ENCODE data around the gene GCK. TPM values are rescaled to one million over a fixed set of nuclear protein-coding genes. Genes with fewer than 3 reads are reported as not detected.

Gene GCK
- polyA plus RNA-seq, 1 experiment = 0.35 TPM

- DNase-seq (ENCODE audit: low read depth, low spot score) = no peak
- ChIA-PET POLR2A (interaction anchor here (1.0 kb wide), 1 partner anchor 73 kb away, joined by 3 read pairs; the partner anchor contains the start of gene POLD2), CTCF (interaction anchor here (0.8 to 5.0 kb wide), 11 partner anchors 11 to 176 kb away, joined by 3 to 39 read pairs (median 5); partner anchors contain the start of gene POLD2)
- Histone ChIP-seq H3K27ac (ENCODE audit: low read depth, low read length) (no peak overlapping the region), H3K4me3 (ENCODE audit: low read depth, low read length) (no peak overlapping the region), H3K9me3 (ENCODE audit: control insufficient read depth, insufficient read depth, low read length) (peaks cover 3% of the 10 kb centered on the region; the same call in 1 of the 2 replicates), H3K27me3 (ENCODE audit: control insufficient read depth, insufficient read depth, low read length) (peaks cover 14% of the 10 kb centered on the region)
- TF ChIP-seq, protein P1, sequence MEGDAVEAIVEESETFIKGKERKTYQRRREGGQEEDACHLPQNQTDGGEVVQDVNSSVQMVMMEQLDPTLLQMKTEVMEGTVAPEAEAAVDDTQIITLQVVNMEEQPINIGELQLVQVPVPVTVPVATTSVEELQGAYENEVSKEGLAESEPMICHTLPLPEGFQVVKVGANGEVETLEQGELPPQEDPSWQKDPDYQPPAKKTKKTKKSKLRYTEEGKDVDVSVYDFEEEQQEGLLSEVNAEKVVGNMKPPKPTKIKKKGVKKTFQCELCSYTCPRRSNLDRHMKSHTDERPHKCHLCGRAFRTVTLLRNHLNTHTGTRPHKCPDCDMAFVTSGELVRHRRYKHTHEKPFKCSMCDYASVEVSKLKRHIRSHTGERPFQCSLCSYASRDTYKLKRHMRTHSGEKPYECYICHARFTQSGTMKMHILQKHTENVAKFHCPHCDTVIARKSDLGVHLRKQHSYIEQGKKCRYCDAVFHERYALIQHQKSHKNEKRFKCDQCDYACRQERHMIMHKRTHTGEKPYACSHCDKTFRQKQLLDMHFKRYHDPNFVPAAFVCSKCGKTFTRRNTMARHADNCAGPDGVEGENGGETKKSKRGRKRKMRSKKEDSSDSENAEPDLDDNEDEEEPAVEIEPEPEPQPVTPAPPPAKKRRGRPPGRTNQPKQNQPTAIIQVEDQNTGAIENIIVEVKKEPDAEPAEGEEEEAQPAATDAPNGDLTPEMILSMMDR (IDR thresholded peaks at IDR 0.05; ENCODE audit: low read depth, low read length) = peak; percentile 92
These were observed 7.2 kb upstream of the GCK start for GRCh38 chr7:44196450-44196872.

GRCh38 chr7:44195889-44196288, 6.7 kb upstream of the GCK start:
- Histone ChIP-seq H3K27ac (ENCODE audit: low read depth, low read length) (no peak overlapping the region), H3K4me3 (ENCODE audit: low read depth, low read length) (no peak overlapping the region), H3K27me3 (ENCODE audit: control insufficient read depth, insufficient read depth, low read length) (peaks cover 14% of the 10 kb centered on the region), H3K9me3 (ENCODE audit: control insufficient read depth, insufficient read depth, low read length) (peaks cover 3% of the 10 kb centered on the region; the same call in 1 of the 2 replicates)
- TF ChIP-seq, protein P1 (IDR thresholded peaks at IDR 0.05; ENCODE audit: low read depth, low read length) = no peak
- DNase-seq (ENCODE audit: low read depth, low spot score) = no peak
- ChIA-PET POLR2A (interaction anchor here (0.7 to 1.0 kb wide), 2 partner anchors 73 to 123 kb away, joined by 3 read pairs; partner anchors contain the start of gene POLD2), CTCF (interaction anchor here (0.8 to 5.0 kb wide), 8 partner anchors 10 to 176 kb away, joined by 3 to 39 read pairs (median 8); partner anchors contain the start of gene POLD2)

DNA sequence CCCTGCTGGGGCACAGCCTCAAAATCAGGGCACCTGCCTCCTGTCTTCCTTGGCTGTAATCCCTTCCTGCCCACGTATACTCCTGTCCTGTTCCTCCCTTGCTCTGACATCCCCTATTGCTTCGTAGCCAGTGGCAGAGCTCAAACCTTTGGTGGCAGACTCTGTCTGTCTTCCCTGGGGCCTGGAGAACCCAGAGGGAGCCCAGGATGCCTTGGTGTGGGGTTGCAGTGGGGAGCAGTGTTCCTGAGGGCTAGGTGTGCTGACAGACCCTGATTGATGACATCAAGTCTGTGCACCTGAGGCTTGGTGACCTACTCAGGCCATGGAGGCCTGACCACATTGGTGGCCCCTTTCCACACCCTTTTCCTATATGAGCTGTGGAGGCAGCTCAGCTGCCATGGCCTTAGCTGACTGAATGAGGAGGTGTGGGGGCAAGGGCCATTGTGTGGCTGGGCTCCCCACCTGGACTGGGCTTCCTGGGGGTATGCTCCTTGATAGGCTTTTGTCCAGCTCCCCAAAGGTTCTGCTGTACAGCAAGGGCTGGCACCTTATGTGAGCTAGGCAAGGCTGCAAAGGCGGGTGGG, 5.4 kb upstream of the GCK start:
- TF ChIP-seq, protein P1 (IDR thresholded peaks at IDR 0.05; ENCODE audit: low read depth, low read length) = no peak
- CTCF ChIA-PET = interaction anchor here (0.9 to 5.0 kb wide), 4 partner anchors 13 to 123 kb away, joined by 3 to 39 read pairs (median 6); partner anchors contain the start of gene POLD2
- peaks cover 3% of the 10 kb centered on the region; the same call in 1 of the 2 replicates for H3K9me3 ChIP-seq (ENCODE audit: control insufficient read depth, insufficient read depth, low read length)
- H3K27ac ChIP-seq (ENCODE audit: low read depth, low read length) = no peak overlapping the region
- H3K27me3 ChIP-seq (ENCODE audit: control insufficient read depth, insufficient read depth, low read length) = peaks cover 16% of the 10 kb centered on the region
- POLR2A ChIA-PET = no interaction called here
- no peak for DNase-seq (ENCODE audit: low read depth, low spot score)
- H3K4me3 ChIP-seq (ENCODE audit: low read depth, low read length) = no peak overlapping the region

DNA sequence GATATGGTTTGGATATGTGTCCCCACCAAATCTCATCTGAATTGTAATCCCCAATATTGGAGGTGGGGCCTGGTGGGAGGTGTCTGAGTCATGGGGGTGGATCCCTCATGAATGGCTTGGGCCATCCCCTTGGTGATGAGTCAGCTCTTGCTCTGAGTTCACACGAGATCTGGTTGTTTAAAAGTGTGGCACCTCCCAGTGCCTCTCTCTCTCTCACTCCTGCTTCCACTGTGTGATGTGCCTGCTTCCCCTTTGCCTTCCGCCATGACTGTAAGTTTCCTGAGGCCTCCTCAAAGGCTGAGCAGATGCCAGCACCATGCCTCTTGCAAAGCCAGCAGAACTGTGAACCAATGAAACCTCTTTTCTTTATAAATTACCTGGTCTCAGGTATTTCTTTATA, 4.8 kb upstream of the GCK start:
- Histone ChIP-seq H3K27ac (ENCODE audit: low read depth, low read length) (no peak overlapping the region), H3K27me3 (ENCODE audit: control insufficient read depth, insufficient read depth, low read length) (peaks cover 16% of the 10 kb centered on the region), H3K9me3 (ENCODE audit: control insufficient read depth, insufficient read depth, low read length) (peaks cover 3% of the 10 kb centered on the region; the same call in 1 of the 2 replicates), H3K4me3 (ENCODE audit: low read depth, low read length) (no peak overlapping the region)
- no peak for DNase-seq (ENCODE audit: low read depth, low spot score)
- POLR2A ChIA-PET = no interaction called here
- TF ChIP-seq, protein P1 (IDR thresholded peaks at IDR 0.05; ENCODE audit: low read depth, low read length) = no peak
- CTCF ChIA-PET = interaction anchor here (0.9 to 5.0 kb wide), 3 partner anchors 14 to 122 kb away, joined by 3 to 39 read pairs (median 3); no protein-coding TSS in a partner anchor

All from AG04450 (cell line).